Measurements from ENCODE around the gene ID2. TPM values are rescaled to one million over a fixed set of nuclear protein-coding genes. Genes with fewer than 3 reads are reported as not detected.

The ID2 gene
- polyA plus RNA-seq, 3 donors: 282 to 2,821 (median 295) TPM

DNA sequence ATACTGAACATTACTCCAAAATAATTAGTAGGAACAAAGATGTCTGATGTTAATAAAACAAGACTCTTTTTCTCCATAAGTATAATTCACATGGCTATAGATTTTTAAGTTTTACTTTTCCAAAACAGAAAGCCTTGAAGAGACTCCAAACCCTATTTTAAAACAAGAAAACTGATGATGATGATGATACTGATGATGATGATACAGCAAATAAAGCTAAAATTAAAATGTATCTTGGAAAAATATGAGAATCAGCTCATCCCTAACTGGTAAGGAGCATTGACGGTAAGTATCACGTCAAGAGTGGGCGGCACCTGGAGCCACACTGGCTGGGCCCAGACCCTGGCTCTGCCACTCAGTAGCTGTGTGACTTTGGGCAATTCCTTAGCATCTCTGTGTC is 39.6 kb downstream of the ID2 start:
- Histone ChIP-seq H3K9me3 (replicated peaks in 1 of 2; ENCODE audit: control insufficient read depth in 1 of 2, insufficient read depth in 1 of 2, low read length in 2 of 2) (peaks cover 2% of the 10 kb centered on the region in 2 donors), H3K27ac (ENCODE audit: low read depth in 1 of 2, low read length in 2 of 2) (no peak overlapping the region), H3K9ac (ENCODE audit: insufficient read depth, low read length, poor library complexity, severe bottlenecking) (no peak overlapping the region), H3K4me3 (replicated peaks in 1 of 3; ENCODE audit: low read depth in 2 of 3, low read length in 3 of 3) (no peak overlapping the region), H3K4me2 (replicated peaks; ENCODE audit: extremely low read depth, low read length, poor library complexity, severe bottlenecking) (no peak overlapping the region), H2AFZ (ENCODE audit: insufficient read depth, low read depth, low read length, poor library complexity, severe bottlenecking) (no peak overlapping the region), H3K36me3 (replicated peaks in 1 of 2; ENCODE audit: control insufficient read depth in 1 of 2, insufficient read depth in 2 of 2, low read length in 2 of 2) (peaks cover 1 to 6% of the 10 kb centered on the region in 2 donors), H4K20me1 (ENCODE audit: insufficient read depth, low read length) (no peaks in the 10 kb centered on the region), H3K27me3 (ENCODE audit: control insufficient read depth in 2 of 2, insufficient read depth in 2 of 2, low read length in 2 of 2) (no peaks in the 10 kb centered on the region), H3K4me1 (ENCODE audit: control insufficient read depth in 1 of 2, insufficient read depth in 2 of 2, low read length in 2 of 2) (no peaks in the 10 kb centered on the region), H3K79me2 (ENCODE audit: insufficient read depth, low read length) (no peaks in the 10 kb centered on the region)
- no peaks in the 10 kb centered on the region for H3K4me1 Mint-ChIP-seq
- peaks cover 8% of the 10 kb centered on the region in 2 donors for H3K36me3 Mint-ChIP-seq
- intact Hi-C loops (cut with micrococcal nuclease): no loop called here
- WGBS (ENCODE audit: insufficient coverage): 100% methylated on average over 1 of the region's 3 CpGs
- H3K27me3 Mint-ChIP-seq (ENCODE audit: low read depth in 3 of 3): no peaks in the 10 kb centered on the region
- H3K9me3 Mint-ChIP-seq: peaks cover 0 to 10% (median under 1%) of the 10 kb centered on the region in 7 donors
- H3K4me3 Mint-ChIP-seq: no peak overlapping the region
- H3K27ac Mint-ChIP-seq: no peak overlapping the region
- DNase-seq: no peak
- TF ChIP-seq, protein P1, sequence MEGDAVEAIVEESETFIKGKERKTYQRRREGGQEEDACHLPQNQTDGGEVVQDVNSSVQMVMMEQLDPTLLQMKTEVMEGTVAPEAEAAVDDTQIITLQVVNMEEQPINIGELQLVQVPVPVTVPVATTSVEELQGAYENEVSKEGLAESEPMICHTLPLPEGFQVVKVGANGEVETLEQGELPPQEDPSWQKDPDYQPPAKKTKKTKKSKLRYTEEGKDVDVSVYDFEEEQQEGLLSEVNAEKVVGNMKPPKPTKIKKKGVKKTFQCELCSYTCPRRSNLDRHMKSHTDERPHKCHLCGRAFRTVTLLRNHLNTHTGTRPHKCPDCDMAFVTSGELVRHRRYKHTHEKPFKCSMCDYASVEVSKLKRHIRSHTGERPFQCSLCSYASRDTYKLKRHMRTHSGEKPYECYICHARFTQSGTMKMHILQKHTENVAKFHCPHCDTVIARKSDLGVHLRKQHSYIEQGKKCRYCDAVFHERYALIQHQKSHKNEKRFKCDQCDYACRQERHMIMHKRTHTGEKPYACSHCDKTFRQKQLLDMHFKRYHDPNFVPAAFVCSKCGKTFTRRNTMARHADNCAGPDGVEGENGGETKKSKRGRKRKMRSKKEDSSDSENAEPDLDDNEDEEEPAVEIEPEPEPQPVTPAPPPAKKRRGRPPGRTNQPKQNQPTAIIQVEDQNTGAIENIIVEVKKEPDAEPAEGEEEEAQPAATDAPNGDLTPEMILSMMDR (IDR thresholded peaks at IDR 0.05): no peak

DNA sequence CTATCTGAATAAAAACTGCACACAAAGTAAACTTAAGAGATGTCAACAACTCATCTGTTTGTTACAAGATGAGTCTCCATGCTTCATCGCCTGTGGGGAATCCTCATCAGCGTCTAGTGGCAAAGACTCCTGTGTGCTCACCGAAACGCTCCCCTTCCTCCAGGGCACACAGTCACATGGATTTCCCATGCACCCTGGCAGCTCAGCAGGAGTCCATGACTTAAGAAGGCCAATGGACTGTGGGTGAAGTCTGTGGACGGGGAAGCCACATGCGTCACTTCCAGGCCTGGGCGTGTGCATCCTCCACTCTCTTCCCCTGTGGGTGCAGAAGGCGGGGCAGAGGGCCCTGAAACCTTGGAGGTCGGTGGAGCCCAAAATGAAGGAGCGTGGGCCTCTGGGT is 41.1 kb downstream of the ID2 start:
- intact Hi-C loops (cut with micrococcal nuclease): no loop called here
- H3K27ac Mint-ChIP-seq: peak overlapping the region in 1 of 7 donors; percentile 32
- DNase-seq: no peak

More for the DNA sequence above, 41.1 kb downstream of the ID2 start:
- Histone ChIP-seq H3K4me3 (replicated peaks in 1 of 3; ENCODE audit: low read depth in 2 of 3, low read length in 3 of 3) (no peak overlapping the region), H3K27ac (ENCODE audit: low read depth in 1 of 2, low read length in 2 of 2) (no peak overlapping the region), H3K27me3 (ENCODE audit: control insufficient read depth in 2 of 2, insufficient read depth in 2 of 2, low read length in 2 of 2) (no peaks in the 10 kb centered on the region), H3K4me2 (replicated peaks; ENCODE audit: extremely low read depth, low read length, poor library complexity, severe bottlenecking) (no peak overlapping the region), H3K79me2 (ENCODE audit: insufficient read depth, low read length) (no peaks in the 10 kb centered on the region), H3K9ac (ENCODE audit: insufficient read depth, low read length, poor library complexity, severe bottlenecking) (no peak overlapping the region), H3K9me3 (replicated peaks in 1 of 2; ENCODE audit: control insufficient read depth in 1 of 2, insufficient read depth in 1 of 2, low read length in 2 of 2) (no peaks in the 10 kb centered on the region), H4K20me1 (ENCODE audit: insufficient read depth, low read length) (no peaks in the 10 kb centered on the region), H2AFZ (ENCODE audit: insufficient read depth, low read depth, low read length, poor library complexity, severe bottlenecking) (no peak overlapping the region), H3K36me3 (replicated peaks in 1 of 2; ENCODE audit: control insufficient read depth in 1 of 2, insufficient read depth in 2 of 2, low read length in 2 of 2) (peaks cover 14 to 21% of the 10 kb centered on the region in 2 donors), H3K4me1 (ENCODE audit: control insufficient read depth in 1 of 2, insufficient read depth in 2 of 2, low read length in 2 of 2) (no peaks in the 10 kb centered on the region)
- Mint-ChIP-seq H3K4me3 (no peak overlapping the region), H3K27me3 (ENCODE audit: low read depth in 3 of 3) (no peaks in the 10 kb centered on the region), H3K36me3 (peaks cover 16 to 20% of the 10 kb centered on the region in 2 donors), H3K9me3 (peaks cover 0 to 6% (median 0%) of the 10 kb centered on the region in 7 donors), H3K4me1 (no peaks in the 10 kb centered on the region)
- WGBS (ENCODE audit: insufficient coverage): 100% methylated on average over 2 of the region's 10 CpGs
- TF ChIP-seq, protein P1 (IDR thresholded peaks at IDR 0.05): no peak

Data from CD14-positive monocyte (primary cell).